ENCODE results near the gene DNM3.

DNA sequence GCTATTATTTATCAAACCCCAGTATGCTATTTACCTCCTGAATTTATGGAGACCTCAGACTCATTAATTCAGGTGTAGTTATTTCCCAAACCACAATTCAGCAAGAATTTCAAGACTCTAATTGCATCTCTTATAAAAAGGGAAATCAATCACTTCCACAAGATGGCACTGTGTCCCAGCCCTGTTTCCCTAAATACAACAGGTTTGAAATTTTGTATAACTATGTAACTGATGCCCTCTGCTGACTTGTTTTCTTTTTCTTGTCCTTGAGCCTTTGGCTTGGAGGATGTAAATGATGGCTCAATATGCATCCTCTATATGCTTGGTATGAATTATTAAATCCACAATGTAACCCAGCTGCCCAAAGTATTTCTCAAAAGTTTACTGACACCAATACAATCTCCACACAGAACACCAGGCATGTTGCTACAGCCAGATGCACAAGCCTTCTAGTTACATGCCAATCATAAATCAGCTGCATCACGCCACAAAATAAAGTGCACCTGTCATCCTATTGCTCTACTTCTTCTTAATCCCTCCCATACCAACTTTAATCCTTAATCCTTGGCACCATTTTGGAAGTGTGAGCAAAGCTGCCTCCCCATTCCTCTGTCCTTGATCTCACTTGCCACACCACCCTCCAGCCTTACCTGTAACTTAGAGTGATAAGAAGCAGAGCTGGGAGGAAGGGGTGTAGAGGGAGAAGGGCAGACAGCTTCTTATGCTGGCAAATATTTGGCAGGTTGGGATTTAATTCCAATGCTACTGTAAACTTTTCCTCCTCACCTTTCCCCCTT is 588.2 kb downstream of the DNM3 start:
- peak; percentile 83 for TF ChIP-seq CTCF (IDR thresholded peaks at IDR 0.05; ENCODE audit: low read length)
- TF ChIP-seq EZH2phosphoT487 (IDR thresholded peaks at IDR 0.05; ENCODE audit: low read length), result no peak
- no peak for TF ChIP-seq EZH2 (optimal IDR thresholded peaks at IDR 0.05; ENCODE audit: low read depth, low read length)
